Placental epithelial cell (primary cell): ENCODE measurements around the gene RALGPS2. TPM values are rescaled to one million over a fixed set of nuclear protein-coding genes. Genes with fewer than 3 reads are reported as not detected.

Source experiments
- small RNA-seq: library from RNA; depleted of rRNA; stranded (forward); fragments of <200 nt; gene quantifications from one replicate; pipeline ENCODE3, GENCODE V24; 2012
- total RNA-seq: library from RNA; depleted of rRNA; stranded (reverse); fragments of >200 nt; gene quantifications from 2 replicates; pipeline ENCODE4 v1.2.3, GENCODE V29; 2012

The RALGPS2 gene, protein sequence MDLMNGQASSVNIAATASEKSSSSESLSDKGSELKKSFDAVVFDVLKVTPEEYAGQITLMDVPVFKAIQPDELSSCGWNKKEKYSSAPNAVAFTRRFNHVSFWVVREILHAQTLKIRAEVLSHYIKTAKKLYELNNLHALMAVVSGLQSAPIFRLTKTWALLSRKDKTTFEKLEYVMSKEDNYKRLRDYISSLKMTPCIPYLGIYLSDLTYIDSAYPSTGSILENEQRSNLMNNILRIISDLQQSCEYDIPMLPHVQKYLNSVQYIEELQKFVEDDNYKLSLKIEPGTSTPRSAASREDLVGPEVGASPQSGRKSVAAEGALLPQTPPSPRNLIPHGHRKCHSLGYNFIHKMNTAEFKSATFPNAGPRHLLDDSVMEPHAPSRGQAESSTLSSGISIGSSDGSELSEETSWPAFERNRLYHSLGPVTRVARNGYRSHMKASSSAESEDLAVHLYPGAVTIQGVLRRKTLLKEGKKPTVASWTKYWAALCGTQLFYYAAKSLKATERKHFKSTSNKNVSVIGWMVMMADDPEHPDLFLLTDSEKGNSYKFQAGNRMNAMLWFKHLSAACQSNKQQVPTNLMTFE
- 22.4 and 24.9 TPM in 2 replicates for total RNA-seq

DNA sequence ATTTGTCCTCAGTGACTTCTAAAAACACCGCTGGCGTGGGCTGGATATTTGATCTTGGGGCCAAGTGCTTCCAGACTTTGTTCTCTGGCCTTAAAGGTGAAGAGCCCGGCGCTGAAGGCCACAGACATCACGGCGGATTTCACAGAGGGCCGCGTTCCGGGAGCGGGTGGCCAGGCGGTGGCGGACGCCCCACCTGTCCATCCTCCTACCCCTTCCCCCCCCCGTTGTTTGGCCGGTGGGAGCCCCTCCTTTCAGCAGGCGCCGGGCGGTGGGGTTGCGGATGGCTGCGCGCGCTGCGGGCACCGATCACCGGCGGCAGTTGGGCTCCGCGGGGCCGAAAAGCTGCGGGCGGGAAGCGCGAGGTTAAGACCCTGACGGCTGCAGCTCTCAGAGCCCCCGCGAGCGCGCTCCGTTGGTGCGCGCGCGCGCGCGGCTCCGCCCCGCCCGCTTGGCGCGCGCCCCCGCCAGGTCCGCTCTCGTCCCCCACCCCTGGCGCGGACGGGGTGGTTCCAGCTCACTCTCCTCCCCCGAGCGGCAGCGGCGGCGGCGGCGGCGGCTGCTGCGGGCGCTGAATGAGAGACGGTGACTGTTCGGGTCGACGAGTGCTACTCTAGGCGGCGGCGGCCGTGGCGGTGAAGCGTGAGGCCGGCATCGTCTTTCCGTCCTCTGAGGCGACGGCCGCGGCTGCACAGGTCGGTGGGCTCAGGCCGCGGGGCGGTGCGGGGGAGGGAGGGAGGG is at the start of gene RALGPS2:
Gene RALGPS2 (plus strand): TSS at position 517 of the 738 bp plus-strand sequence. CDS start 51,521 bp downstream, outside the sequence.

GRCh38 chr1:178870944-178871343 is 145.9 kb downstream of the RALGPS2 start, which contains the start of gene ANGPTL1:
TSS of gene ANGPTL1 (minus strand) at chr1:178871077. CDS start at chr1:178865776, 5,301 bp downstream.

Small RNA genes lying within 50 kb of the gene (small RNA-seq; reads per million reads assigned to genes)
- gene MIR4424: not detected
- not detected for gene RF00092

Other genes with a start within 250 kb of the RALGPS2 start
- 0.43 and 0.79 TPM in 2 replicates for gene CLEC20A, start 228.3 kb upstream of the RALGPS2 start, total RNA-seq
- gene TEX35, start 212.1 kb upstream of the RALGPS2 start, total RNA-seq: not detected in 2 replicates
- not detected in 2 replicates for gene ANGPTL1, start 145.8 kb downstream of the RALGPS2 start, total RNA-seq